Kidney glomerular epithelial cell (primary cell): ENCODE measurements around the gene SCPEP1.
"Not testable (repeated sequence)": the region's sequence is repeated elsewhere in the genome, so short reads cannot be mapped to it uniquely, and the experiment has no call there.

ENCODE experiments used
- DNase-seq: peaks from one replicate; lab custom pipeline; 2025; lab: John Stamatoyannopoulos, UW

The SCPEP1 gene

GRCh38 chr17:56965681-56966080 lies 12.2 kb upstream of the SCPEP1 start:
- DNase-seq = not testable (repeated sequence)

DNA sequence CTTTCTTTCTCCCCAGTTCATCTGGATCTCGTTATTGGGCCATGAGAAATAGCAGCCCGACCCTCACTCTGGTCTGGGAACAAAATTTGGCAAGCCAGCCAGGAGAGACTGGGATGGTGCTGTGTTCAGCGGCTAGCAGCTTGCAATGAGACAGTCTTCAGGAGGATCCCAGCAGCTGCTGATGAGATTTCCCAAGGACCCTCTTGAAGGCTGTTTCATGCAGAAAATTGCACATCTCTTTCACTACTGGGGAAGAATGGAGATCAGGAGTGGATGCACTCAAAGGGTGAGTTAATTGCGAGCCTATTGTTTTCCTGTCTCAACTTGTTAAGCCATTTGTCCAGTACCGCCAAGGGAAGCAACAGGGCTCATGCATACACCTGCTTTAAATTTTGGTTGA lies 11.6 kb upstream of the SCPEP1 start:
- no peak for DNase-seq

DNA sequence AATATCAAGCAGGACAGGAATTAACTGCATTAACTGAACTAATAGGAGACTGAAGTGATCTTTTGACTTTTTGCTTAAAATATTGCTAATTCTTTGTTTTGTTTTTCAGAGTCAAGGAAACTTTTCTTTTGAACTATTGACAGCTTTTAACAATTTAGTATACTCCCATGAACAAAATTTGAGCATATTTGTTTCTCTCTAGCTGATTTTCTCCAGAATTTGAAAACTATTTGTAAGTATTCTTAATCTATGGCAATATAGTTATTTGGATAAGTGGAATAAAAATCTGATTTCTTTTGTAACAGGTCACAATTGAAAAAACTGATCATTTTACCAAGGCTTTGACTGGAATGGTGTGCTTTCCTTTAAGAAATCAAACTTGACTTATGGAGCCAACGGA lies 7.0 kb upstream of the SCPEP1 start:
- no peak for DNase-seq

GRCh38 chr17:56972111-56972730 lies 5.7 kb upstream of the SCPEP1 start:
- DNase-seq = no peak

DNA sequence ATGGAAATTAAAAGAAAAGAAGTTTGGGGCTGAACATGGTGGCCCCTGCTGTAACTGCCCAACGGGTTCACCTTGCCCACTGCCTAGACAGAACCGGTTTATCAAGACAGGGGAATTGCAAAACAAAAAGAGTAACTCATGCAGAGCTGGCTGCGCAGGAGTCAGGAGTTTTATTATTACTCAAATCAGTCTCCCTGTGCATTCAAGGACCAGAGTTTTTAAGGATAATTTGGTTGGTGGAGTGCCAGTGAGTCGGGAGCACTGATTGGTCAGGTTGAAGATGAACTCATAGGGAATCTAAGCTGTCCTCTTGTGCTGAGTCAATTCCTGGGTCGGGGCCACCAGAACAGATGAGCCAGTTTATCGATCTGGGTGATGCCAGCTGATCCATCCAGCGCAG lies 4.4 kb upstream of the SCPEP1 start:
- no peak for DNase-seq

DNA sequence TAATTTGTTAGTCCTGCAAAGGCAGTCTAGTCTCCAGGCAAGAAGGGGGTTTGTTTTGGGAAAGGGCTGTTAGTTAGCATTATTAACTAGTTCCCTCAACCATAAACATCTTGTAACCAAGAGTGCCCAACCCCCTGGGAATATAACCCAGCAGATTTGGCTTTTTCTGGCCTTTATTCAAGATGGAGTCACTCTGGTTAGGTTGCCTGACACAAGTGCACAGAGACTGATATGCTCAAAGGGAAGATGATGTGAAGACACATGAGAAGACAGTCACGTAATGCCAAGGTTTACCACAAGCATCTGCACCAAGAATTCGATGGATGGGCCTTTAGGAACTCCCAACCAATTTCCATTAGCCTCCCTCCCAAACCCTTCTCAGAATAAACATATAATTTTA lies 3.9 kb upstream of the SCPEP1 start:
- DNase-seq = no peak

- DNase-seq = no peak
These were observed 2.3 kb upstream of the SCPEP1 start for GRCh38 chr17:56975656-56976055.

DNA sequence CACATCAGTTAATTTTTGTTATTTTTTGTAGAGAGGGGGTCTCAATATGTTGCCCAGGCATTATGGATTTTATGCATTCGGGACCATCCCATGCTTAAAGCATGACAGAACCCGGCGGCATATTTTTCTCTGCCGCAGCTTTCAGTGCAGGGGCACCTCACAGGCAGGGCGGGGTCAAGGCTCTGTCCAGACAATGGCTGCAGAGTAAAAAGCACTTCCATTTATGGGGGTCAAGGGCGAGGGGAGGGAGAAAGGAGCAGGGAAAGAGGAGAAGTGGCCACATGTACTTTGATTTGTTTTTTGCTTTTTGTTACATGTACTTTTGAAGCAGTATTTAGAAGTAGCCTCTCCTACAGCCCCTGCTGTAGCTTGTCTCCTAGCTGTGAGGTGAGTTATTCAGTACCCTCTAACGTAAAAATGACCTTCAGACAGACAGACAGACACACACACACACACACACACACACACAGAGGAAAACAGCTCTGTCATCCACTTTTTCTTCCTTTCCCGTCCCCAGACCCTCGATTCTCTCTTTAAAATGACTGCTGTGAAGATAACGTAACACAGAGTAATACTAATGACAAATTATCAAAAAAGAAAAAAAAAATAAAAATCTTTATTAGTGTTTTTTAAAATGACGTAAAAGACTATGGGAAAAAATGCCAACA lies 856 bp upstream of the SCPEP1 start:
- no peak for DNase-seq

GRCh38 chr17:56978441-56979090 lies 635 bp downstream of the SCPEP1 start:
- no peak for DNase-seq

- no peak for DNase-seq
These were observed 1.2 kb downstream of the SCPEP1 start for GRCh38 chr17:56979091-56979480.

- DNase-seq = not testable (repeated sequence)
These were observed 2.6 kb downstream of the SCPEP1 start for GRCh38 chr17:56980526-56980925.

- DNase-seq = no peak
These were observed 4.4 kb downstream of the SCPEP1 start for GRCh38 chr17:56982312-56982711.

GRCh38 chr17:56983366-56983765 lies 5.4 kb downstream of the SCPEP1 start:
- DNase-seq = no peak

- no peak for DNase-seq
These were observed 7.6 kb downstream of the SCPEP1 start for GRCh38 chr17:56985371-56986162.

GRCh38 chr17:56987283-56987834 lies 9.4 kb downstream of the SCPEP1 start:
- DNase-seq = no peak

DNA sequence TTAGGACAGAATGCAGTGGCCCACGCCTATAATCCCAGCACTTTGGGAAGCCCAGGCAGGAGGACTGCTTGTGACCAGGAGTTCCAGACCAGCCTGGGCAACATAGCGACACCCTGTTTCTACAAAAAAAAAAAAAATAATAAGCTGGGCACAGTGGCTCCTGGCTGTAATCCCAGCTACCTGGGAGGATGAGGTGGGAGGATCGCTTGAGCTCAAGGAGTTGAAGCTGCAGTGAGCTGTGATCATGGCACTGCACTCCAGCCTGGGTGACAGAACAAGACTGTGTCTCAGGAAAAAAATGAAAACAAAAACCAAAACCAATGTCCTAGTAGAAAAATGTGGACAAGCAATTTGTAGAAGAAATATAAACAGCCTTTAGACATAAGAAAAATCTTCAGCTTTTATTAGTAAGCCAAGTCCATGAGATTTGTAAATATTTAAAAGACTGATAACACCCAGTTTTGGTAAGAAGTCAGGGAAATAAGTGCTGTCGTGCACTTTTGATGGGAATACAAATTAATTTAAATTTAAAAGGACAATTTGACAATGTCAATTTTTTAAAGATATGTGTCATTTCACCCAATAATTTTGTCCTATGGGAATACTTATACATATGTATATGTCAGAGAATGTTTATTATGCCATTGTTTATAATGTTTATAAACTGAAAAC lies 11.1 kb downstream of the SCPEP1 start:
- no peak for DNase-seq

GRCh38 chr17:56992364-56992763 lies 14.4 kb downstream of the SCPEP1 start:
- no peak for DNase-seq

GRCh38 chr17:56994009-56994792 lies 16.3 kb downstream of the SCPEP1 start:
- no peak for DNase-seq

DNA sequence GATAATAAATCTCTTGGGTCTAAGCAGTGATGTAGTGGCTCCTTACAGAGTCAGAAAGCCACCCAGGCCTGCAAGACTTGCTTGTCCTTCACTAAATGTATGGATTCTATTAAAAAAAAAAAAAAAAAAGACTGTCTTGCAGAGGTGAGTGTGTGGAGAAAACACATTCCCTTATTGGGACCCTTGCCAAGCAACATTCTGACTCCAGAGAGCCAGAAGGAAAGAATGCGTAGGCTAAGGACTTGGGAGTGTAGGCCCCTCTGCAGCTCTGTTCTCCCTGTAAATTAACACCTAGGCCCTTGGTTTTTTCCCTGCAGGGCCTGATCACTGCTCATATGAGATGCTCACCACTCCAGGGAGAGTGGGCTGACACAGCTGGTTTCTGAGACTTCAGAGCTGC lies 17.8 kb downstream of the SCPEP1 start:
- DNase-seq = no peak

DNA sequence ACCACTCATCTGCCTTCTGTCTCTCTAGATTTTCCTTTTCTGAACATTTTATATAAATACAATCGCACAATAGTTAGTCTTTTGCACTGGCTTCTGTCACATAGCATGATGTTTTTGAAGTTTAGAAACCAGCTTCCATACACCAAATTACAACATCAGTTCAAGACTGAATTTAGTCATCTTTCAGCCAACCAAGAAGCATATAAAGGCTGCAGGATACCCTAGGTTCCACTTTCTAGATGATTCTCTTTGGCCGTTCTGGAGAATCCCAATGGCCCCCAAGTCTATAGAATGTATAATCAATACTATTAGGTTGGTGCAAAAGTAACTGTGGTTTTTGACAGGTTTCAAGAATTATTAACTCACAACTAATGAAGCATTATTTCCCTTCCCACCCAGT lies 19.4 kb downstream of the SCPEP1 start:
- DNase-seq = no peak

DNA sequence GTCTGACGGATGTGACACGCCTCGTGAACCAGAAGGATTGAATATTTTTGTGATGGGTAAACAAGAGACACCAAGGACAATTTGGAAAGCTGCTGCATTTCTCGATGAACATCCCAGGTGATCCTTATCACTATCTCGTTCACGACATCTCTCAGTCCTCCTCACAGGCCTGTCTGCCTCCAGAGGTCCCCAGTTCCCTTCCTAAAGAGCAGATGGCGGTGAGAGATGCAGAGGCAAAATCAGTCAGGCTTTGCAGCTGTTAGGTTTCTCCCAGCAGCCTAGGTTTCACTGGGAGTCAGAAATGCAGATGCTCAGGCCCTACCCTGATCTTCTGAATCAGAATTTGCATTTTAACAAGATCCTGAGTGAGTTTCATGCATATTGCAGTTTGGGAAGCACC lies 23.6 kb downstream of the SCPEP1 start:
- no peak for DNase-seq
